ENCODE measurements around the gene LRRC4C. TPM values are rescaled to one million over a fixed set of nuclear protein-coding genes. Genes with fewer than 3 reads are reported as not detected.
"Not testable (repeated sequence)": the region's sequence is repeated elsewhere in the genome, so short reads cannot be mapped to it uniquely, and the experiment has no call there.

The LRRC4C gene
- total and polyA plus RNA-seq, 2 donors (not counting 3 experiments of a cell fraction or from before 2014, with no cell fraction given): not detected

GRCh38 chr11:40537734-40538133 is 921.7 kb downstream of the LRRC4C start:
- H3K36me3 ChIP-seq (ENCODE audit: control insufficient read depth in 2 of 2, extremely low read depth in 1 of 2, insufficient read depth in 2 of 2, low read length in 2 of 2): no peaks in the 10 kb centered on the region
- dilution Hi-C loops (cut with MboI; ENCODE audit: extremely low pct_ligation_motif_present, low sequenced_read_pairs) (no loop called here), intact Hi-C loops (cut with micrococcal nuclease) (no loop called here)
- H3K9ac ChIP-seq (replicated peaks; ENCODE audit: extremely low read depth, insufficient read depth, low read length): no peak overlapping the region
- no peaks in the 10 kb centered on the region for H3K9me1 ChIP-seq (replicated peaks; ENCODE audit: control insufficient read depth, extremely low read depth, insufficient read depth, low read length)
- H3K27me3 ChIP-seq (ENCODE audit: control insufficient read depth in 2 of 2, insufficient read depth in 2 of 2, low read length in 2 of 2): no peaks in the 10 kb centered on the region
- no peaks in the 10 kb centered on the region for H3K9me3 ChIP-seq (replicated peaks; ENCODE audit: control insufficient read depth, insufficient read depth, low read length)
- TF ChIP-seq EZH2 (IDR thresholded peaks at IDR 0.05; ENCODE audit: borderline replicate concordance, low read depth, low read length, severe bottlenecking) (no peak), FOS (IDR thresholded peaks at IDR 0.05; ENCODE audit: borderline replicate concordance, insufficient read depth, low read length) (no peak), MAX (IDR thresholded peaks at IDR 0.05; ENCODE audit: insufficient read depth, insufficient read length) (no peak), MYC (IDR thresholded peaks at IDR 0.05; ENCODE audit: low read depth, low read length) (no peak)
- no peak overlapping the region for H3K4me3 ChIP-seq (replicated peaks in 1 of 3; ENCODE audit: insufficient read depth in 1 of 3, low read depth in 1 of 3, low read length in 3 of 3)
- ChIA-PET CTCF (no interaction called here), POLR2A (no interaction called here)
- H3K4me1 ChIP-seq (ENCODE audit: control insufficient read depth, extremely low read depth, insufficient read depth, low read length): no peaks in the 10 kb centered on the region
- no peak overlapping the region for H3K4me2 ChIP-seq (ENCODE audit: insufficient read depth, low read length)
- no peaks in the 10 kb centered on the region for H3K79me2 ChIP-seq (ENCODE audit: control insufficient read depth, insufficient read depth, low read length)
- H4K20me1 ChIP-seq (replicated peaks; ENCODE audit: control insufficient read depth, extremely low read depth, insufficient read depth, low read length): no peaks in the 10 kb centered on the region
- DNase-seq (ENCODE audit: low read depth, low spot score) (no peak), FAIRE-seq (no peak)
- no peak overlapping the region for H3K27ac ChIP-seq (ENCODE audit: insufficient read depth, low read depth, low read length)
- H2AFZ ChIP-seq (ENCODE audit: low read depth, low read length): no peak overlapping the region
- no TSS peak for BruUV-seq (replicated peaks)

GRCh38 chr11:40522080-40522479 is 937.4 kb downstream of the LRRC4C start:
- intact Hi-C loops (cut with micrococcal nuclease); DNase-seq (ENCODE audit: low read depth, low spot score); H2AFZ ChIP-seq (ENCODE audit: low read depth, low read length); H3K4me3 ChIP-seq (replicated peaks in 1 of 3; ENCODE audit: insufficient read depth in 1 of 3, low read depth in 1 of 3, low read length in 3 of 3); H3K9ac ChIP-seq (replicated peaks; ENCODE audit: extremely low read depth, insufficient read depth, low read length); H3K9me3 ChIP-seq (replicated peaks; ENCODE audit: control insufficient read depth, insufficient read depth, low read length); H3K9me1 ChIP-seq (replicated peaks; ENCODE audit: control insufficient read depth, extremely low read depth, insufficient read depth, low read length); BruUV-seq (replicated peaks); POLR2A ChIA-PET; H3K27me3 ChIP-seq (ENCODE audit: control insufficient read depth in 2 of 2, insufficient read depth in 2 of 2, low read length in 2 of 2); H3K4me2 ChIP-seq (ENCODE audit: insufficient read depth, low read length); H3K4me1 ChIP-seq (ENCODE audit: control insufficient read depth, extremely low read depth, insufficient read depth, low read length); H4K20me1 ChIP-seq (replicated peaks; ENCODE audit: control insufficient read depth, extremely low read depth, insufficient read depth, low read length); CTCF ChIA-PET; FAIRE-seq; H3K27ac ChIP-seq (ENCODE audit: insufficient read depth, low read depth, low read length); dilution Hi-C loops (cut with MboI; ENCODE audit: extremely low pct_ligation_motif_present, low sequenced_read_pairs); H3K36me3 ChIP-seq (ENCODE audit: control insufficient read depth in 2 of 2, extremely low read depth in 1 of 2, insufficient read depth in 2 of 2, low read length in 2 of 2); H3K79me2 ChIP-seq (ENCODE audit: control insufficient read depth, insufficient read depth, low read length): not testable (repeated sequence)

Data from endothelial cell of umbilical vein (primary cell).